Subcutaneous preadipocyte (primary cell): Measurements from ENCODE around the gene CD69. TPM values are rescaled to one million over a fixed set of nuclear protein-coding genes. Genes with fewer than 3 reads are reported as not detected.

Source experiments
- total RNA-seq: library from RNA; depleted of rRNA; stranded (reverse); fragments of >200 nt; gene quantifications from 2 replicates; pipeline ENCODE4 v1.2.3, GENCODE V29; 2012

Gene CD69
- not detected in 2 replicates for total RNA-seq

GRCh38 chr12:9760699-9761418 lies at the start of gene CD69:
Gene CD69 (minus strand): TSS chr12:9760901. CDS start chr12:9760820, 81 bp downstream.

GRCh38 chr12:9732921-9733461 lies 27.7 kb downstream of the CD69 start, which contains the start of gene CLECL1:
Gene CLECL1 (minus strand): TSS chr12:9733097.

Other genes with a start within 250 kb of the CD69 start
- not detected in 2 replicates for gene KLRB1, start 153.0 kb downstream of the CD69 start, total RNA-seq
- 1.2 and 2.2 TPM in 2 replicates for gene CLEC2D, start 91.2 kb downstream of the CD69 start, total RNA-seq
- not detected in 2 replicates for gene CLECL1, start 27.8 kb downstream of the CD69 start, total RNA-seq
- under 0.01 and 0.20 TPM in 2 replicates for gene KLRF1, start 66.6 kb upstream of the CD69 start, total RNA-seq
- gene CLEC2B, start 108.5 kb upstream of the CD69 start, total RNA-seq, result 32.1 and 53.6 TPM in 2 replicates
- not detected in 2 replicates for gene KLRF2, start 120.6 kb upstream of the CD69 start, total RNA-seq
- not detected in 2 replicates for gene CLEC2A, start 171.5 kb upstream of the CD69 start, total RNA-seq
- gene CLEC12A, start 210.5 kb upstream of the CD69 start, total RNA-seq, result not detected in 2 replicates
- gene CLEC1B, start 238.2 kb upstream of the CD69 start, total RNA-seq, result not detected in 2 replicates
- not detected in 2 replicates for gene CLEC12B, start 249.7 kb upstream of the CD69 start, total RNA-seq